ENCODE data around the gene KIAA0232.

GRCh38 chr4:6896035-6896434 lies 113.5 kb downstream of the KIAA0232 start:
- TF ChIP-seq TAF1 (IDR thresholded peaks at IDR 0.05; ENCODE audit: low read depth) = no peak
- TF ChIP-seq USF1 (IDR thresholded peaks at IDR 0.05) = no peak
- no peak for TF ChIP-seq YY1 (IDR thresholded peaks at IDR 0.05; ENCODE audit: low read depth)
- no peak for TF ChIP-seq MAX (IDR thresholded peaks at IDR 0.05)
- TF ChIP-seq REST (IDR thresholded peaks at IDR 0.05; ENCODE audit: low read depth) = no peak
- TF ChIP-seq NFIC (IDR thresholded peaks at IDR 0.05) = no peak
- TF ChIP-seq RAD21 (IDR thresholded peaks at IDR 0.05; ENCODE audit: low read depth) = no peak
- no peak for TF ChIP-seq EP300 (IDR thresholded peaks at IDR 0.05; ENCODE audit: borderline replicate concordance)
